HG02610 (cell line): ENCODE results near the gene TLE3.

Source experiments
- ATAC-seq: cut with Tn5 transposase; IDR thresholded peaks from one replicate; pipeline ENCODE4 v1.9.1; 2021; ENCODE audit warnings: mild to moderate bottlenecking, moderate library complexity; ENCODE audit not compliant: unreplicated experiment

TLE3 gene

DNA sequence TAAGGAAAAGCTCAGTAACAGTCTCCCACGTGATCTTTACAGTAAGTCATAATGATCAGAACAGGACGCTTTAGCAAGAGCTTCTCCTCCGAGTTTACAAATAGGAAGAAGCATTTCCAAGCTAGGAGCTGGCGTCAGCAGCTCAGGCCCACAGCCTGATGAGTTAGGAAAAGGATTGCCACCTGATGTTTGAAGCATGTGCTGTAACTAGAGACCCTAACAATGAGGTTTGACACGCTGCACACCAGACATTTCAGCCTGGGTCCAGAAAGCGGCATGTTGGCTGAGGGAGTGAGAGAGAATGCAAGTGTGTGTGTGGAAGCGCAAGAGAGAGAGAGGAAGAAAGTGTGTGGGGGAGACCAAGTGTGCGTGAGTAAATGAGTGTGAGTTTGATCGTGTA is 47.3 kb downstream of the TLE3 start:
- no peak for ATAC-seq

DNA sequence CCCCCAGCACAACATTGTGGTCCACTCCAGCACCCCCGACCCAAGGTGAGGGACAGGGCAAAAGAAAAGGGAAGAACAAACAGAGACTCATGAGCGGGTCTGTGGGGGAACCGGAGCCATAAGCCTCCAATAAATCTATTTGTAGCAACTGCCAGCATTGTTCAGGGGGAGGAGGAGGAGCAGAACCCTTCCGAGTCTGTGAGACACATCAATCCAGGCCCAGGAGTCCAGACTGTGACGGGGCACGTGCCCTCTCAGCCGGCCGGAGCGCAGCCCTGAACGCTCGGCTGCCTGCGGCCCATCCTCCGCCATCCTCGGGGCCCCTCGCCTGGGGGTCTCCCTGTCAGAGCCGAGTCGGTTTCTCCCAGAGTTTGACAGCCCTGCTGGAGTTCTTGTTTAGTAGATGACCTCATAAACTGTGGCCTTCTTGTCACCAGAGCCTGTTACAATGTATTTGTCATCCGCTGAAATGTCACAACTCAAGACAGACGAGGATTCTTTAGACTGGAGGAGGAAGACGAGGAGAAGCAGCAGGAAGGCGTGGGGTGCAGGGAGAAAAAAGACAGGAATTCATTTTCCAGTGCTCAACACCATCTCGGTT is 47.9 kb downstream of the TLE3 start:
- ATAC-seq: no peak

DNA sequence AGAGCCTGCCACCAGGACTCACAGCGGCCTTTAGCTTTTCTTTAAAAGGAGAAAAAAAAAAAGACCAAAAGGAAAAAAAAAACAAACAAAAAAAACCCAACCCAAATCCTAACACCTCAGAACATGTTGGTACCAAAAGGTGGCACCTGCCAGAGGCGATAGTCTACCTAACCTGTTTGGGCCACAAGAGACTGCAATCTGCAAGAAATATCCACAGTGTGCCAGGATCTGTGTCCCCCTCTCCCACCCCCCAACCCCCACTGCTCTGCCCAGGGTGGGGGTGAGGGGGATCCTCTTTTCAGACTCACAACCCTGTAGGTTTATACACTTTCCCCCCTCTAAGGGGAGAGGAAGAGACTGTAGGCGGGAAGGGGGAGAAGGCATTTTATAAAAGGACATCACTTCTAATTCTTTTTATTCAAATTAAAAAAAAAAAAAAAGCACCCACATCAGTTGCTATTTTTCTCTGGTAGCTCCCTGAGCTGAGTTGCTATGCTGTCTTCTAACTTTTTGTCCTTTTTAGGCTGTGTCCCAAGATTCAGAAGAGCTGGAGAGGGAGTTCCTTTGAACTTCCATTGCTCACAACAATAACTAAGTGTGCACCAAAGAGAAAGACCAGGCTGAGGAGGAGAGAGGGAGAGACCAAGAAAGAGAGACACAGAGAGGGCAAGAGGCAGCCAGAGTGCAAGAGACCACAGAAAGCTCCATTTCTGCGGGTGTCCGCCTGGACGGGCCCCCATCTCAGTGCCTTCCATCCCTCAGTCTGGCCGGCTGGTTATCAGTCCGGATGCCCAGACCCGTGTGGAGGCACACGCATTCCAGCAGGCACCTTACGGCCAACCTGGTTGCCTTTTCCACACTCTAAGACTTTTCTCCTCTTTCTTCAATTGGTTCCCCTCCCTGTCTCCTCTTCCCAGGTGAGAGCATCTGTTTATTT is 48.9 kb downstream of the TLE3 start:
- no peak for ATAC-seq

DNA sequence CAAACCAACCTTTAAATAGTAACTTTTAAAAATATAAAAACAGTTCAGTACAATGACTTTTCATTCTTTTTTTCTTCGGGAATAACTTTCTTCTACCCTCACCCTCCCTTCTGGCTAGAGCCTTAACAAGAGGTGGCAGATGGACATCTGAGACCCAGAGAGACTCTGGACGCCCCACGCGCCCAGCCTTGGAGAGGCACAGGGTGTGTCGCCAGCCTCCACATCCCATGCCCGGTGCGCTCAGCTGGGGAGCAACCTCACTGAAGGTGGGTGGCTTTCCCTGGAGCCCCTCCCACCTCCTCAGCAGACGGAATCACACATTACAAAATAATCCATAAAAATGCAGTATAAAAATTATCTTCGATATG is 49.5 kb downstream of the TLE3 start:
- ATAC-seq: no peak

DNA sequence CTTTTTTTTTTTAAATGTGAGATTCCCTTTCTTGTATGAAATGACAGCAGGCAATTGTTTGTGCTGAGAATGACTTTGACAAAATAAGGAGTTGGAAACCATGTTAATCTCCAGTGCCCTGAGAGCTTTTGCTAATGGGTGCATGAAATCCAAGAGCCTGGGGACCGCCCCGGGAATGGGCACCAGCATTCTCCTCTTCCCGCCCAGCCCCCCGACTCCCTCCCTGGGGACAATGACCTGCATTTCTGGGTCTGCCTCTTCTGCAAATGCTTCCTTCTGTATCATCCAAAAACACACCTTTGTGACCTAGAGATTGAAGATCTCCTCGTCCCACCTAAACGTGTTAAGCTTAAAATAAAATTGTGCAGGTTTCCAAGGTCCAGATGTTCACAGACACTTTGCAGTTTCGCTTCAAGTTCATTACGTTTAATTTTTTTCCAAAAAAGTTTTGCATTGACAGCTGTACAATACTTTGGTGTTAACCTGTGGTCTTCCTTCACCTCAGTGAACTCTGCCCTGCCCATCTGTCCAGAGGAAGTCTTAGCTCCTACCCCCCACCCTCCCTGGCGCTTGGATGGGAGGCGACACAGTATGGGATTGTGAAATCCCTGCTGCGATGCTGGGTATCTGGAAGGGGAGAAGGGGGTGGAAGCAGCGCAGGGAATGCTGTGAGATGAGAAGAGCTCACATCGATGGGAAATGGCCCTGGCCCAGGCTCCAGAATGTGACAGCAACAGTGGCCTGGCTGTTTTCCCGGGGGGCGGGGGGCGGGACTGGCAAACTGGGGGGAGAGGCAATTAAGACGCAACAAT is 50.1 kb downstream of the TLE3 start:
- no peak for ATAC-seq

DNA sequence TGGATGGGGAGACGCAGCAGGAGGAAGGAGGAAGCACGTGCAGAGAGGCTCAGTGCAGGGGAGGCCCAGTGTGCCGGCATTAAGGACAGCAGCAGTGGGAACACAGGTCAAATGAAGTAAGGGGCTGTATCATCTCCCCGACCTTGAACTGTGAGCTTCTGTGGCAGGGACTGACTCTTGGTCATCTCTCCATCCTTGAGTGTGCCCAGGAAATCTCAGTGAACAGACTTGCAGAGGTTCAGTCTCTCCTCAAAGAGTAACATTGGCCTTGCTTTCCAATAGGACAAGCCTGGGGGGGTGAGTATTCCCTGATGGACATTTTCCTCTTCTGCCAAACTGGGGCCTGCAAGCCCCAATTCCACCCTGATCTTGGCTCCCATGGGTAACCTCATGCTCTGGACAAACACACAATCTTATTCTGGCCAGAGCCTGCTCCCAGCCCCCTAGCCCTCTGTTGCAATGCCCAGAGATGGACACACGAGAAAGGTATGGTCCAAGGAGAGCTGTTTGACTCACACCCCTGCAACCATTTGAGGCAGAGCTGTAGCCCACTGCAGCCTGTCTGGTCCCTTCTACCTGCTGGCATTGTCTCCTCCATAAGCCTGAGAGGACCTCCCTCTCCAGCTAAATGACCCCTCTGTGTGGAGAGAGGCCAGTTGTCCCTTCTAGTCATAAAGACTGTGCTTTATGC is 50.9 kb downstream of the TLE3 start:
- ATAC-seq: no peak

DNA sequence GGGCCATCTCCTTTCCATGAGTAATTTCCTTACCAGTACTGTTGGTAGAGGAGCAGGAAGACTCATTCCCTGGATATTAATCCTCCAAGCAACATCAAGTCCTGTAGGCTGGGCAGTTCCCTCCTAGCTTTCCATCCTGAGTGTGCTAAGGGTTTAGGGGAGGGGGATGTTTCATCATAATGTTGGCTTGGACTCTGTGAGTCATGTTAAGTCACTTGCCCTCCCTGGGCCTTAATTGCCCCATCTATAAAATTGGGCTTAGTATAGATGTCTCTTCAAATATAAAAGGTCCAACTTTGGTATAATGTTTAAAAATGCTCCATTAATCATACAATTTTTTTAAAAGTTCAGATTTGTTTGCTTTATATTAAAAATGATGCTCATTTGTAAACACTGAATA is 52.7 kb downstream of the TLE3 start:
- no peak for ATAC-seq

DNA sequence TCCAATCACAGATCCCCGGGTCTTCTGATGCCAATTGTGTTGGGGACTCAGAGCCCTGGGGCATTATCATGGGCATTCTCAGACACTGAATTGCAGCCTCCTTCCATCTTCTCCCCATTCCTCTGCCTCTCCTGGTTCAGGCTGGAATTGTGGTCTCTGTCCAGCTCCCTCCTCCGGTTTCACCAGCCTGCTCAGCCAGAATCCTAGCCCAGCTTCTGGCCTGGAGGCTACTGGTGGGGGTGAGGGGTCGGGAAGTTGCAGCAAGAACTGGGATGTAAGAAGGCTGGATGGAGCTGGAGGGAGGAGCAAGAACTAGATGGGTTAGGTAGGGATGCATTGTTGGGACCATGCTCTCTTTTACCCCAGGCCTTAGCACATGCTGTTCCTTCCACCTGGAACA is 53.5 kb downstream of the TLE3 start:
- ATAC-seq: no peak

DNA sequence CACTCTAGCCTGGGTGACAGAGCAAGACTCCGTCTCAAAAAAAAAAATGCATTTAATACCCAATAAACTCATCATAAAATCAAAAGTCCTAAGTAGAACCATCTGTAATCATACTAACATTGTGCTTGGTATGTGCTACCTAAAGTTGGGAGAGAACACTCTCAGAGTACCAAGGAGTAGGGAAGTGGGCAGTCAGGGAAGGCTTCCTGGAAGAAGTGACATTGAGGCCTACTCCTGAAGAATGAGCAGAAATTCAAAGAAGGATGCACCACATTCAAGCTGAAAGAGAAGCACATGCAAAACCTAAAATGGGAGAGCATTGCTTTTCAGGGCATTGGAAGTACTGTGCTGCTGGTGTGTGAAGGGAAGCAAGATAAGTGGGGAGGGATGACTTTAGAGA is 54.1 kb downstream of the TLE3 start:
- no peak for ATAC-seq

DNA sequence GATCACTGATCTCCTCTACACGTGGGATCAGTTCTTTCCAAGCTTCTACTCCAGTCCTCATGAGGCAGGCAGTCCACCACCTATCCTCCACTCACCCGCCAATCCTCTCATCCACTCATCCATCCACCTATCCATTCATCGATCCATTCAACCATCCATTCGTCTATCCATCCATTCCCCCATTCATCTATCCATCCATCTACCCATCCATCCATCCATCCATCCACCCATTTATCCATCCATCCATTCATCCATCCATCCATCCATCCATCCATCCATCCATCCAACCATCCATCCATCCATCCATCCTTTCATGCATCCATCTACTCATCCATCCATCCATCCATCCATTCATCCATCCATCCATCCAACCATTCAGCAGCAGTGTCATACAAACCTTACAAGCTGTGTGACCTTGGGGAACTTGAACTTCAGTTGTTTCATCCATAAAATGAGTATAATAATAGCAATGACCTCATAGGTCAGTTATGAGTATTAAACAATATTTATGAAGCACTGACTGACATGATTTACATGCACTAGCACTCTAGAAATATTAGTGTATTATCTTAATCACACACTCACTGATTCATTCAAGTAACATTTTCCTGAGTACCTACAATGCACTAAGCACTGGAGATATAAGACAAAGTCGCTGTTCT is 55.0 kb downstream of the TLE3 start:
- no peak for ATAC-seq

DNA sequence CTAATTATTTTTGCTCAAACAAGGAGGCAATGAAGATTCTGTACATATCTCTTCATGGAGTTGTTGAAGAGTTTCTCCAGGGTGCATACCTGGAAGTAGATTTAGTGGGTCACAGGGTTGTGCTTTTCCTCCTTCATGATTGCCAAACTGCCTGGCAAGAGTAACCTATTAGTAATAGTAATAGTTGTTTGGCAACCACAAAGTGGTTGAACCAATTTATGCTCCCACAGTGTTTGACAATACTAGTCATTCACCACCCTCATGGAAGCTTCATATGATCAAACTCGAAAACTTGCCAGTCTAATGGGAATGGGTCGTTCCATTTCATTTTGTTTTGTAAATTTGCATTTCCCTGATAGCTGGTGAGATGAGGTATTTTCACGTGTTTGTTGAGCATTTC is 57.8 kb downstream of the TLE3 start:
- ATAC-seq: no peak

DNA sequence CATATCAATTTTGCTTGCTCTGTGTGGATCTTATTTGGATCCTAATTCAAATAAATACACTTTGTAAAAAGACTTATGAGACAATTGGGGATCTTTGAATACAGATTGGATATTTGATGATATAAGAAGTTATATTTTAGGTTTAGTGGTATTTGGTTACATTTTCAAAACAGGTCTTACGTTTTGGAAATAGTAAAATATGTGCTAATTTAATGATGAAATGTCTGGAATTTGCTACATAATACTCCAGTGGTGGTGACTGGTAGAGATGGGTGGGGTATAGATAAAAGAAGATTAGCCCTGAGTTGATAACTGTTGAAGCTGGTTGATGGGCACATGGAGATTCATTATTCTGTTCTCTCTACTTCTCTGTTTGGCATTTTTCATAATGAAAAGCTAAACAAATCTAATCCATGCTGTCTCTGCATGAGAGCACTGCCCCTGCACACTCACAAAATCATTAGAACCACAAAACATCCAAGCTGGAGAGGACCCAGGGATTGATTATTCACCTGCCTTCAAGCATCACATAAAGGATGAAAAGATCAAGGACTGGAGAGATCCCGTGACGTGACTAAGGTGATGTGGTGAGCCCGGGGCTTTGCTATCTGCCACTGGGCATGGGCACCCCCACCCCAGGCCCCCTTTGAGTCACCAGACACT is 58.9 kb downstream of the TLE3 start:
- no peak for ATAC-seq

DNA sequence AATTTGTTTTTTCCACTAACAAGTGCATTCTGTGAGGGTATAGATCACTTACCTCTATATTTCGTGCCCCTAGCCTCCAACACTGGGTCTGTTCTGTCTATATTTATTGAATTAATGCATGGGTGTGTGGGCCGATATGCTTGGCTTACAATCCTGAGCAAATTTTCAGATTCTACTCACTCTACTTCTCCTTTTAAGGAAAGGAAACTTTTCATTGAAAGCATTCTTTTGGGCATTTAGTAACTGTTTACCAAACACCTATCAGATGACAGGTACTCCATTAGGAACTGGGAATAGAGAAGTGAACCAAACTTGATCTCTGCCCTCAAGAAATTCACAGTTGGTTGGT is 60.5 kb downstream of the TLE3 start:
- no peak for ATAC-seq

DNA sequence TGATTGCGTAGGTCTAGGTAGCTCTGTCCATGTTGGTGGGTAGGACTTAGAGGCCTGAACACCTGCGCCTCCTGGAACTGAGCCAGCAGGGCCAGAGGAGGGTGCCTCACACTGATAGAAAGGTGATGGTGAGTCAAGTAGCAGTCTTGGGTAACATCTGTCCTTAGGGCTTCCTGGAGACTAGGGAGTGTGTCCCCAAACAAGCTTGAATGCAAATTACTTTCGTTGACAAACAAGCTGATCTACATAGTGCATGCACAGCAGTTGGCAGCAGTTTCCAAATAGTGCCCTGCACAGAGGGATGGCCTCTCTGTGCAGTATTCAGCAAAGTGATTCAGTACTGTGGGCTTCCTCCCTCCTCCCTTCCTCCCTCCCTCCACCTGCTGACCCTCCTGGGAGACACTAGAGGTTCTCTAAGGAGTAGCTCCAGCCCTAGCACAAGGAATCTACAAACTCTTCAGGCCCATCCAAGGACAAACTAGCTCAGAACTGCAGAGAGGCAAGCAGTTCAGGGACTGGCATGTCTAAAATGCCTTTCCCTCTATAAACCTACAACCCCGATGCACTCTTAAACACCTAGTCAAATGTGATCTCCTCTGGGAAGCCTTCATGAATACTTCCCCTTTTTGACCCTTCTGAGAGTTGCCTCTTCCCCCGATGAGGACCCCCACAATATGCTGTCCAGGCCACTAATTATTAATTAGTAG is 61.0 kb downstream of the TLE3 start:
- peak; percentile 68 for ATAC-seq

DNA sequence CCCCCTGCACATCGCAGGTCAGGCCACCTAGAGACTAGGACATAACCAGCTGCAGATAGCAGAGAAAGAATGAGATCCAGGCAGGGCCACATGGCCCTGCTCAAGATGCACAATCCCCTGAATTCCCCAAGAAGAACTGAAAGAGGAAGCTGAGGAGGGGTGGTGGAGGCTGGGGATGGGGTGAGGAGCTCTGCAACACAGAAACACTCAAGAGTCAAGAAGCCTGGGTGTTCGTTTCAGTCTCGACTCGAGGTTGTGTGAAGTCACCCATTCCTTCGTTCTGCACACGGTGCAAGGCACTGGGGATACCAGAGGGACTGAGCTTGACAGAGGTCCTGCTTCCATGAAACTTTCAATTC is 62.0 kb downstream of the TLE3 start:
- peak; percentile 71 for ATAC-seq

DNA sequence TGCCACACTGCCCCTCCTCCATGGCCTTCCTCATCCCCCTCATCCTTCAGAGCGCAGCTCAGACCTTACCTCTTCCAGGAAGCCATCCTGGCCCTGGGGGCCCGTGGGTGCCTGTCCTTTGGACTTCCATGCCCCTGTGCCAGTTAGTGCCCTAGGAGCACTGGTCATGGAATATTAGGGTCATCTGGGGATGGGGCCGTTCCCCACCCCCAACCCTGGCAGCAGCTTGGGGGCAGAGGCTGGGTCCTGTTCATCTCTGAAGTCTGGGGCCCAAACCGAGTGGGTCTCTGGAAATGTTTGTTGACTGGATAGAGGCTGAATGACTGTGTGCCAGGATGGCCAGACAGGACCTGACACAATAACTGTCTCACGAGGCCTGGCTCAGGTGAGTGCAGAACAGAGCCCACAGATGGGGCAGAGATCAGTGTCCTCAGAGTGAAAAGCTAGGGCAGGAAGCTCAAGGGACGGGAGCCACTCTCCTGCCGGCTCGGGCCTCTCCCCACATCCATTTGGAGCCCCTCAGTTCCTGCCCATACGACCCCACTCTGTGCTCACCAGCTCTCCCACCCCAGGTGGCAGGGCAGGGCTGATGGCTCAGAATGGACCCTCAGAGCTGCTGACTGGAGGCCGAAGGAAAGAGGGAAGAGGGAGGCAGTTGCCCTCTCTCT is 62.5 kb downstream of the TLE3 start:
- peak; percentile 2 for ATAC-seq

DNA sequence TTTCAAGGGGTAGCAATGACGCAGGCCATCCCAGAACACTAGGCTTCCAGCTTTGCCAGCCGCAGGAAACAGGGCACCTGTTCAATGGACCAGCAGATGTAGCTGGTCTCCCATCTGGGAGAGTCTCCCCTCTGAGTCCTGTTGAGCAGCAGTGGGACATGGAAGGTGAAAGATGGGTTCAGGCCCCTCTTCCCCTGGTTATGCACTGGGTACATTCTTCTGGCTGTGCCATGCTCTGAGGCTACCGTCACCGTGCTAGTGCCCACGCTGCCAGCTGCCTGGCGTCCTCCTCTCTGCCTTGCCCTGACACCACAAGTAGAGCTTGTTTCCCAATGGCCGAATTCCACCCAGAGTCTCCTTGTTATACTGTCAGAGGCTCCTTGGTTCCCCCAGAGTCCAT is 63.1 kb downstream of the TLE3 start:
- ATAC-seq: no peak

DNA sequence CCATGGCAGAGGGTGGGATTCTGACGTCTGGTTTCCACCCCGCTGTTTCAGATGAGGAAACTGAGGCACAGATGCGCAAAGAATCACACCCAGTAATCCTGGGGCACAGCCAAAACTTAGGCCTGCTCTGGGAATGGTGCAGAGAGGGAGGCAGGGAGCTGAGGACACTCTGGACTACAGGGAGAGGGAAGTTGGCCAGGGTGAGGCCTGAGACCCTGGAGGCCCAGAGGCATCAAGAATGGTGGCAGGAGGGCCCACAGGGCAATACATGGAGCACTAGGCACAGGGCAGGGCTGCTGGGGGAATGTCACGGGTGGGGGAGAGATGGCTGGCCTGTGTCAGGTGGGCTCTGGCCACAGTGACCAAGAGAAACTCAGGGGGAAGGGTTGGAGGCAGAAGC is 63.6 kb downstream of the TLE3 start:
- ATAC-seq: no peak

DNA sequence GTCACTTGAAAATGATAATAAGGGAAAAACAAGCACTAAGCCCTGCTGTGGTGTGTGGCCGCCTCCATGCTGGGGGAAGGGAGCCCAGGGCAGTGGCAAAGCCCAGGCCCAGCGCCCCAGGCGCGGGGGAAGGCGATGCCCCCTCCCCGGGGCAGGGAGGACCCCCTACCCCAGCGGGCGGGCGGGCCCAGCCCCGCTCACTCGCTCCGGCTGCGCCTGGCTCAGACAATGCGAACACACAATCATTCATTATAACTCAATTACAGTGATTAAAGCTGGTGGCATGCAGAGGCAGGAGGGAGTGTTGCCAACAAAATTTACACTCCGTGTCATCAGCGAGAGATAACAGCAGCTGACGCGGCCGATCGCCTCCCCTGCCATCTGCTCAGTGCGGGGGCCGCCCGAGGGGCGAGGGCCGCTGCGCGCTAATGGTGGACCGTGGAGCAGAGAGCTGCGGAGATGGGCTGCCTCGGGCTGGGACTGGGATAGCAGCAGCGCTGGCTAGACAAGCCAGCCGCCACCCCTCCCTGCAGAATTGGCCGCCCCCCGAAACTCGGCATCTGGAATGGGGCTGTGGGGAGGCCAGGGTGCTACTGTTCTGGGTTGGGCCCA is 64.1 kb downstream of the TLE3 start:
- ATAC-seq: no peak
